Putamen (tissue), 1 donor: ENCODE measurements around the gene ACTG2.

Source experiments
- DNase-seq: peaks from one replicate; pipeline ENCODE4 v3.0.0-alpha.2; 2016; ENCODE audit warnings: low spot score

ACTG2 gene

GRCh38 chr2:73914667-73915066, 21.9 kb downstream of the ACTG2 start:
- DNase-seq = no peak

GRCh38 chr2:73915437-73915993, 22.7 kb downstream of the ACTG2 start:
- no peak for DNase-seq

- no peak for DNase-seq
Observed at GRCh38 chr2:73916666-73917065, 23.9 kb downstream of the ACTG2 start.

- no peak for DNase-seq
Observed at GRCh38 chr2:73917296-73917695, 24.5 kb downstream of the ACTG2 start.

- DNase-seq = no peak
Observed at GRCh38 chr2:73917696-73918207, 24.9 kb downstream of the ACTG2 start.

- DNase-seq = no peak
Observed at GRCh38 chr2:73918856-73919255, 26.0 kb downstream of the ACTG2 start.

- no peak for DNase-seq
Observed at GRCh38 chr2:73919596-73920228, 26.9 kb downstream of the ACTG2 start.

GRCh38 chr2:73920577-73921545, 28.1 kb downstream of the ACTG2 start:
- DNase-seq = no peak

- DNase-seq = no peak
Observed at GRCh38 chr2:73921581-73921980, 28.8 kb downstream of the ACTG2 start.

GRCh38 chr2:73922681-73923080, 29.9 kb downstream of the ACTG2 start:
- no peak for DNase-seq

- no peak for DNase-seq
Observed at GRCh38 chr2:73925033-73925704, 32.4 kb downstream of the ACTG2 start.

- no peak for DNase-seq
Observed at GRCh38 chr2:73925853-73926492, 33.2 kb downstream of the ACTG2 start.

- DNase-seq = peak; percentile 98
Observed at GRCh38 chr2:73926493-73927327, 33.9 kb downstream of the ACTG2 start, which contains the start of gene DGUOK. Gene DGUOK, plus strand, starts transcription at chr2:73926880. Its CDS starts 31 bp downstream, at chr2:73926911.

GRCh38 chr2:73927344-73927743, 34.5 kb downstream of the ACTG2 start:
- no peak for DNase-seq

GRCh38 chr2:73928963-73929347, 36.1 kb downstream of the ACTG2 start:
- DNase-seq = no peak

- no peak for DNase-seq
Observed at GRCh38 chr2:73930386-73930785, 37.6 kb downstream of the ACTG2 start.

- DNase-seq = peak; percentile 69
Observed at GRCh38 chr2:73931531-73932500, 39.0 kb downstream of the ACTG2 start.

- no peak for DNase-seq
Observed at GRCh38 chr2:73933194-73933593, 40.4 kb downstream of the ACTG2 start.

GRCh38 chr2:73935641-73936040, 42.8 kb downstream of the ACTG2 start:
- no peak for DNase-seq
